Measurements from ENCODE around the gene ZSWIM1.
A peak's percentile ranks its signal among the peaks of the same experiment; 100 is the strongest.
"Not testable (repeated sequence)": the region's sequence is repeated elsewhere in the genome, so short reads cannot be mapped to it uniquely, and the experiment has no call there.

The ZSWIM1 gene

DNA sequence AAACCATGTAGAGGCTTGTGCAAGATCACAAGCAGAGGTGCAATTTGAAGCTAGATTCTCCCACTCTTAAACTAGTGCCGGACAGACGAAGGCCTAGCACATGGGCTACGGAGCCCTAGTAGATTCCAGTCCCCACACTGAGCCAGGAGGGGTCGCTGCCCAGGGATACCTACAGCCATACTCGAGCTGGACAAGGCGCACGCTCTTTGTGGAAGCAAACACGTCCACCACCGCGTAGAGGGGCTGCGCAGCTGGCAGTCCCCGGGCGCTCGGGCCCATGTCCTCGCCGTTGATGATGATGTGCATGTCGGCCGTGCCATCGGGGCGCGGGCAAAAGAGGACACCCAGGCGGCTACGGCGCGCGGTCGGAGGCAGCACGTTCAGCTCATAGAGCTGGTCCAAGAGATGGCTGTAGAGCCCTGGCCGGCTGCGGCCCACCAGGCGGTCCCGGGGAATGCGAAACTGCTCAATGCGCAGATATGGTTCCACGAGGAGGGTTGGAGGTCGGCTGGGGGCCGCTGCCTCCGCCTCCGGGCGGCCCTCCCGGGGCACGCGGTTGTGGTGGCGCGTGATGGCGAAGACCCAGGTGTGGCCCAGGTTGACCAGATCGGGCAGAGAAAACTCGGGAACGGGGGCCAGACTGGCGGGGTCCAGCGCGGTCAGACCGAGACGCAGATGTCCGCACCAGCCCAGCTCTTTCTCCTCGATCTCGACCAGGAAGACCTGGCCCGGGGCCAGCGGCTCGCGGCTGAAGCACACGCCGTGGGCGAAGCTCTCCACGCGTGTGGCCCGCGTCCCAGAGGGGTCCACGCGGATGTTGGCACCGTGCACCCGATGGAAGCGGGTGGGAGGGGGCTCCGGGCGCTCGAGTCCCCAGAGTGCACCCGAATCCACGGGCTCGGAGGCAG, 9.3 kb downstream of the ZSWIM1 start:
- peak; percentile 94 for DNase-seq

DNA sequence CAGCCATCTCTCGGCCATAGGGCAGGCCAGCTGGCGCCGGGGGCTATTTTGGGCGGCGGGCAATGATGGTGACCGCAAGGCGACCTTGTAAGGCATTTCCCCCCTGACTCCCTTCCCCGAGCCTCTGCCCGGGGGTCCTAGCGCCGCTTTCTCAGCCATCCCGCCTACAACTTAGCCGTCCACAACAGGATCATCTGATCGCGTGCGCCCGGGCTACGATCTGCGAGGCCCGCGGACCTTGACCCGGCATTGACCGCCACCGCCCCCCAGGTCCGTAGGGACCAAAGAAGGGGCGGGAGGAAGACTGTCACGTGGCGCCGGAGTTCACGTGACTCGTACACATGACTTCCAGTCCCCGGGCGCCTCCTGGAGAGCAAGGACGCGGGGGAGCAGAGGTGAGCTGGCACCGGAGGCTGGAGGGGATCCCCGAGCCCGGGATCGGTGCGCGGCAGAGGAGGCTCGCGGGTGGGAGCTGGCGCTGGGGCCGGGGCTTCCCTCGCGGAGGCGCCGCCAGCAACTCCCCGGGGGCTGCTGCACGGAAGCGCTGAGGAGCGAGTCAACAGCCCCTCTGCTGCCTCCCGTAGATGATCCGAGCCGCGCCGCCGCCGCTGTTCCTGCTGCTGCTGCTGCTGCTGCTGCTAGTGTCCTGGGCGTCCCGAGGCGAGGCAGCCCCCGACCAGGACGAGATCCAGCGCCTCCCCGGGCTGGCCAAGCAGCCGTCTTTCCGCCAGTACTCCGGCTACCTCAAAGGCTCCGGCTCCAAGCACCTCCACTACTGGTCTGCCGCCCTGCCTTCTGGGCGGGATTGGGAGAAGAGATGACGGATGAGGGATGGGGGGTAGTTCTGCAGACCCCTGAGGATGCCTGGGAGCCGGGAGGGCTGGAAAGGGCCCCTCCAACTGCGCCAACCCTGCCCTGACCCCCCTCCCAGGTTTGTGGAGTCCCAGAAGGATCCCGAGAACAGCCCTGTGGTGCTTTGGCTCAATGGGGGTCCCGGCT, 10.3 kb downstream of the ZSWIM1 start, which contains the start of the genes CTSA and NEURL2:
Gene CTSA, plus strand, starts transcription at position 351 of the 999 bp plus-strand sequence. Its CDS starts 234 bp downstream, at position 585.
Gene NEURL2, minus strand, starts transcription at position 224 of the 999 bp plus-strand sequence. Its CDS starts 217 bp downstream, at position 7.
- DNase-seq = peak; percentile 95

DNA sequence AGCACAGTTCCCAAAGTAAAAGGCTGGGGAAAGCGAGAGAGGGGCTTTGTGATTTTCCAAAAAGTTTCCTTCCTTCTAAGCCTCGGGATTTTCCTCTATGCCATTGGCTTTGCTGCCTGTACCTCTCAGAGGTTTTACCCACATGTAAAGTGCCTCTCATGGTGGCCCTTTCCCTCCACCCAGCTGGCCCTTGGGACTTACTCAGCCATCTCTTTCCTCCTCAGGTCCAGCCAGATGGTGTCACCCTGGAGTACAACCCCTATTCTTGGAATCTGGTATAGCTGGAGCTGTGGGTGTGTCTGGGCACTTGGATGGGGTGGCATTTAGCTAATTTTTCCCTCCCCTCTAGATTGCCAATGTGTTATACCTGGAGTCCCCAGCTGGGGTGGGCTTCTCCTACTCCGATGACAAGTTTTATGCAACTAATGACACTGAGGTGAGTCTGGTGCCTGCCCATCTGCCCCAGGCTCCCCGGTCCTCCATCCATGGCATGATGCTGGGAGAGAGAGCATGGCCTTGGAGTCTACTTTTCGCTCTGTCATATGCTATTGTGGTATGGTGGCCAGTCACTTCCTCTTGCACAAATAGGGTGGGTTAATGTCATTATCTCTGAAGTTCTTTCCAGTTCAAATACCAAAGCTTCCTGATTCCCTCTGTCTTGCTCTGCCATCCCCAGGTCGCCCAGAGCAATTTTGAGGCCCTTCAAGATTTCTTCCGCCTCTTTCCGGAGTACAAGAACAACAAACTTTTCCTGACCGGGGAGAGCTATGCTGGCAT, 11.2 kb downstream of the ZSWIM1 start:
- DNase-seq = peak; percentile 47

DNA sequence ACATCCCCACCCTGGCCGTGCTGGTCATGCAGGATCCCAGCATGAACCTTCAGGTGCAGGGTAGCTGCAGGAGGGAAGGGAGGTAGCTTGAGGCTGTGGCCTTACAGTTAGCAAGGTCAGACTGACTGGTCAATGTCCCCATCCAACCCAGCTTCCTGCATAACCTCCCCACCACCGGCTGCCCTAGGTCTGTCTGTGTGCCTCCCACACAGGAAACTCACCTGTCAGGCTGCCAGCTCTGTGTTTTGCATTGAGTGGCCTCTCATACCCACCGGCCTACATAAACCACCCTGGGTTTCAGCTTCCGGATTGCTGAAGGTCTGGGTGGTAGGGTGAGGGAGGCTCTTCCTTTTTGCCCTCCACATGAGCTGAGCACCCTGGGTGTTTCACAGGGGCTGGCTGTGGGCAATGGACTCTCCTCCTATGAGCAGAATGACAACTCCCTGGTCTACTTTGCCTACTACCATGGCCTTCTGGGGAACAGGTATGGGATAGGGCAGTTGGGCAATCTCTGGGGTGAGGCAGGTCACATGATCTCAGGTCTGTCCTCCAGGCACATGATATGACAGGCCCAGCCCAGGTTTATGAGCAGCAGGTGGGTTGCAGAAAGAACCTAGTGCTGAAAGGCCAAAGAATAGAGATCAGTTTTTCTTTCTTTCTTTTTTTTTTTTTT, 11.9 kb downstream of the ZSWIM1 start:
- no peak for DNase-seq

DNA sequence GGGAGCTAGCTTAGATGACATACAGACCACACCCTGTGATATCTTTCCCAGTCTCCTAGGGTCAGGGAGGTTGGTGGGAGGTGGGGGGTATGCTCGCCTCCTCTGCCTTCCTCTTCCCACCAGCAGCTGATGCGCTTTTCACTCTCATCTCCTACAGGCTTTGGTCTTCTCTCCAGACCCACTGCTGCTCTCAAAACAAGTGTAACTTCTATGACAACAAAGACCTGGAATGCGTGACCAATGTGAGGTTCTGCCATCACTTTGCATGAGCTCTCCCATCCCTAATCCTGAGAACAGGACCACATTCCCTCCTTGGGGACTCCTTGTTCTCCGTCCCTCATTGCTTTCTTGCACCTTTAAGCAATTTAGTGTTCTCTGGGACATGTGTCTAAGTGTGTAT, 12.8 kb downstream of the ZSWIM1 start:
- no peak for DNase-seq

DNA sequence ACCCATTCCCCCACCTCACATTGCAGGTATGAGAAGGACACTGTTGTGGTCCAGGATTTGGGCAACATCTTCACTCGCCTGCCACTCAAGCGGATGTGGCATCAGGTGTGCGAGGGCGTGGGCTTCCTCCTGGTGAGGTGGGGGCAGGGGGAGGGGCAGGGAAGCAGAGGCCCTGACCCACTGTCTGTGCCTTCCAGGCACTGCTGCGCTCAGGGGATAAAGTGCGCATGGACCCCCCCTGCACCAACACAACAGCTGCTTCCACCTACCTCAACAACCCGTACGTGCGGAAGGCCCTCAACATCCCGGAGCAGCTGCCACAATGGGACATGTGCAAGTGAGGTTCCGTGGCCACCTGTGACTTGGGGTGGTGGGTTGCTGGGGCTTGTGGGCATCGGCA, 13.8 kb downstream of the ZSWIM1 start:
- no peak for DNase-seq

DNA sequence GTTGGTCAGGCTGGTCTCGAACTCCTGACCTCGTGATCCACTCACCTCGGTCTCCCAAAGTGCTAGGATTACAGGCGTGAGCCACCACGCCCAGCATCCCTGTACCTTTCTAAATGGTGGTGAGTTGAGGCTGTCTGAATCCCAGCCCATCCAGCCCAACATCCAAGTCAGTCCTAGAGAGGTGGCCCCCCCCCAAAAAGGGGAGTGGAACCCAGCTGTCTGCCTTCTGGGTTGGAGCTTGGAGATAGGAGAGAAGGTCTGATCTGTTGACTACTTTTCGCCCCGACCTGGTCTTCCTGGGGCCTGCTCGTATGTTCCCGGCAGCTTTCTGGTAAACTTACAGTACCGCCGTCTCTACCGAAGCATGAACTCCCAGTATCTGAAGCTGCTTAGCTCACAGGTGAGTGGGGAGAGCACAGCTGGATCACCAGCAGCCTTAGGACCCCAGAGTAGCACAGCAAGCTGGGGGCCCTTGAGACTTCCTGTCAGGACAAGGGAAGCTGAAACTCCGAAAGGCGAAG, 15.7 kb downstream of the ZSWIM1 start:
- no peak for DNase-seq

DNA sequence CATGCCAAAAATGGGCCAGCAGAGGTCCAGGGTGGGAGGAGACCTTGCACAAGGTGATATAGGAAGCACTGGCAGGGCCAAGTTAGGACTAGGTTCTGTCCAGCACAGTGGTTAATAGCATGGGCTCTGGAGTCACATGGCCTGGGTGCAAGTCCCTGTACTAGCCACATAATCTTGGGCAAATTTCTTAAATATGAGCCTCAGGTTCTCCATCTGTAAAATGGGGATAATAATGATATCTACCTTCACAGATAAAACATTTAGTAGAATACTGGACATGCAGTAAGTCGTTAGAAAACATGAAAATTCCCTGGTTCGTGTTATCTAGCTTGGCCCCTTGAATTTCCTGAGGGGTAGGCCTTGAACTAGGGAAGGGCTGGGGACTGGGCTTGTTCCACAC, 16.3 kb downstream of the ZSWIM1 start:
- no peak for DNase-seq

DNA sequence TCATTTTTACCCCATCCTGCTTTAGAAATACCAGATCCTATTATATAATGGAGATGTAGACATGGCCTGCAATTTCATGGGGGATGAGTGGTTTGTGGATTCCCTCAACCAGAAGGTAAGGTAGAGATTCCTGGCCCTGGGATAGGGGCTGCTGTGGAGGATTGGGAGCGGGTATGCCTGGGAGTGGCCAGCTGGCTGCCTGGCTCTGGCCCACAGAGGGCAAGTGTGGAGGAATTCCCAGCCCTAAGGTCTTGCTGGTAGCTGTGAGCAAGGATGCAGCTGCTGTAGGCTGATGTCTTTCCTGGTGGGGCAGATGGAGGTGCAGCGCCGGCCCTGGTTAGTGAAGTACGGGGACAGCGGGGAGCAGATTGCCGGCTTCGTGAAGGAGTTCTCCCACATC, 16.7 kb downstream of the ZSWIM1 start:
- no peak for DNase-seq

DNA sequence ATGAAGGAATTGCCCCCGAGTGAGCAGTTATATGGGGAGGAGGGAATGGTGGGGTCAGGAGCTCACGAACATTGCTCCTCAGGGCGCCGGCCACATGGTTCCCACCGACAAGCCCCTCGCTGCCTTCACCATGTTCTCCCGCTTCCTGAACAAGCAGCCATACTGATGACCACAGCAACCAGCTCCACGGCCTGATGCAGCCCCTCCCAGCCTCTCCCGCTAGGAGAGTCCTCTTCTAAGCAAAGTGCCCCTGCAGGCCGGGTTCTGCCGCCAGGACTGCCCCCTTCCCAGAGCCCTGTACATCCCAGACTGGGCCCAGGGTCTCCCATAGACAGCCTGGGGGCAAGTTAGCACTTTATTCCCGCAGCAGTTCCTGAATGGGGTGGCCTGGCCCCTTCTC, 17.3 kb downstream of the ZSWIM1 start:
- no peak for DNase-seq

DNA sequence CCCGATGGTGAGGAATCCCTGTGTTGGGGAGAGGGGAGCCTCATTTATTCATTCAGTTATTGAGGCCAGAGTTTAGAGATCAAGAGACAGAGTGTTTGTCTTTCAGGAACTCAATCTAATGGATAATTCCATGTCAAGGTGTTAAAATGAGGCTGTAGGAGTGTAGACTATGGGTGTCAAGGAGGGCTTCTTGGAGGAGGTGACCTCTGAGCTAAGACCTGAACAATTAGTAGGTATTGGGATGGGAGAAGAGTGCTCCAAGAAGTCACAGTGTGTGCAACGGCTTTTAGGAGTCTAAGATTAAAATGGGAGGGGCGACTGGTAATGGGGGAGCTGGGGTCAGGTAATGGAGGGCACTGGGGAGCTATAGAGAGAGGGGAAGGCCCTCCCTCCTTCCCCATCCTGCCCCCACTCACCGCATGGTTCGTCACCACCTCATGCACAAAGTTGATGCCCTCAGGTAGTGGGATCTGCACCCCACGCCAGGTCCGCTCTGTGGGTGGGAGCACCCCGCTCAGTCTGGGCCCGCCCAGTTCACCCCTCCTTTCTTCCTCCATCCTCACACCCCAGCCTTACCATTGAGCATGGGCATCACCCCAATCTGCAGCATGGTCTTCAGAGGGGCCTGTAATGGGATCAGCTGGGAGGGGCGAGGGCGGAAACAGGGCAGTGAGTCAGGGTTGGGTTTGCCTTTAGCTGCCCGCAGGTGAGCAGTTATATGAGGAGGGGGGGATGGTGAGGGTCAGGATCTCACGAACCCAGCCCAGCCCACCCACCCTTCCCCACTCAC, 18.2 kb downstream of the ZSWIM1 start:
- no peak for DNase-seq

DNA sequence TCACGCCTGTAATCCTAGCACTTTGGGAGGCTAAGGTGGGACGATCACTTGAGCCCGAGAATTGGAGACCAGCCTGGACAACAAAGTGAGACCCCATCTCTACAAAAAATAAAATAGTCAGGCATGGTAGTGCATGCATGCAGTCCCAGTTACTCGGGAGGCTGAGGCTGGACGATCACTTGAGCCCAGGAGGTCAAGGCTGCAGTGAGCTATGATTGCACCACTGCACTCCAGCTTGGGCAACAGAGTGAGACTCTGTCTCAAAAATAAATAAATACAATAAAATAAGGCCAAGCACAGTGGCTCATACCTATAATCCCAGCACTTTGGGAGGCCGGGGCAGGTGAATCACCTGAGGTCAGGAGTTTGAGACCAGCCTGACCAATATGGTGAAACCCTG, 20.3 kb downstream of the ZSWIM1 start:
- not testable (repeated sequence) for DNase-seq

DNA sequence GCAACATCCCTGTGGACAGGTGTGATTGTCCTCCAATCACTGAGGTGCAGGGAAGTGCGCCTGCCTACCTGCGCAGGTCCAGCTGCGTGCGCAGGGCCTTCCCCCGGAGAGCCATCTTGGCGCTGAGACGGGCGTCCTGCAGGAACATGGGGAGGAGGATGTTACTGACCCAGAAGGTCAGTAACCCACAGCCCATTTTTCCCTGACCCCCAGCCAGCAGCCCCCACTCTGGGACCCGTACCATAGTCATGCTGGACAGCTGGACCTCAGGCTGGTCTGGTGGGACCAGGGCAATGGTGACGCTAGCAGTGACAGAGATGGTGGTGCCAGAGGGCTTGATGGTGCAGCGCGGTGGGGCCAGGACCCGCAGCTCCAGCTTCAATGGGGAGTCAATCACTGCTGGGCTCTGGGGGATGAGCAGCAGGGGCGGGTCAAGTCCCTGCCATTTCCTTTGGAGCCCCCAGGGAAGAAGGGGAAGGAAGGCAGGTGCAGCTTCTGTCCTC, 21.2 kb downstream of the ZSWIM1 start:
- DNase-seq = no peak

DNA sequence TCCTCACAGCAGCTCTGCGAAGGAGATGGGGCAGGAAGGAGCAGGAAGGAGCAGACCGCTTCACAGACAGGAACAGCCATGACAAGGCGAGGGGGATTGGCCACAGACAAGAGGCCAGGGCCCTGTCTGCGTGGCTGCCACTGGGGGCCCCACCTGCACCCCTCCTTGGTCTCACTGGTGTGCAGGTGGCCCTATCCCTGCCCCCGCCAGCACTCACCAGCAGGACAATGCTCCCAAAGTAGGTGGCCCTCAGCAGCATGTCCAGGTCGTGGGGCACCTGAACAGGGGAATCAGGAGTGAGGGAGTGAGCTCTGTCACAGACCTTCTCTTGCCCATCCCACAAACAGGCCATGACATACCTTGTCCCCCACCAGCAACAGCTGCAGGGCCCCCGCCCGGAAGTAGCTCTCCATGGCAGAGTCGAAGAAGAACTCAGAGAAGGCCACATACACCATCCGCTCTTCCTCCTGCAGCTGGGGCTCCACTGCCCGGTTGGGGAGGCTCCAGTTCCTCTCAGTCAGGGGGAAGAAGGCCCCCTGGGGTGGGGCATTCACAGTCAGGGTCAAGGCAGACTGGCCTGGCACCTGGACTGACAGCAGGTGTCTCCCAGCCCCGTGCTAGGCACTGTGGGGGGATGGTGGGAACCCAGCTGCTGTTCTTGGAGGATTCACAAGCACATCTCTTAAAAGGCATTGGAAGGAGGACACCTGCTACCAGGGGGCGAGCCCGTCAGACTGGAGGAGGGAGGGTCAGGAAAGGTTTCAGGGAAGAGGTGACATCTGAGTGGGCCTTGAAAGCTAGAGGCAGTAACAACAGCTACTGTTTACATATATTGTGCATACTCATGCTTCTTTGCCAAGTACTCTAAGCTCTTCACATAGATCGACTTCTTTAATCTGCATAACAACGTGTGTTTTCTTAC, 23.8 kb downstream of the ZSWIM1 start:
- DNase-seq = no peak

DNA sequence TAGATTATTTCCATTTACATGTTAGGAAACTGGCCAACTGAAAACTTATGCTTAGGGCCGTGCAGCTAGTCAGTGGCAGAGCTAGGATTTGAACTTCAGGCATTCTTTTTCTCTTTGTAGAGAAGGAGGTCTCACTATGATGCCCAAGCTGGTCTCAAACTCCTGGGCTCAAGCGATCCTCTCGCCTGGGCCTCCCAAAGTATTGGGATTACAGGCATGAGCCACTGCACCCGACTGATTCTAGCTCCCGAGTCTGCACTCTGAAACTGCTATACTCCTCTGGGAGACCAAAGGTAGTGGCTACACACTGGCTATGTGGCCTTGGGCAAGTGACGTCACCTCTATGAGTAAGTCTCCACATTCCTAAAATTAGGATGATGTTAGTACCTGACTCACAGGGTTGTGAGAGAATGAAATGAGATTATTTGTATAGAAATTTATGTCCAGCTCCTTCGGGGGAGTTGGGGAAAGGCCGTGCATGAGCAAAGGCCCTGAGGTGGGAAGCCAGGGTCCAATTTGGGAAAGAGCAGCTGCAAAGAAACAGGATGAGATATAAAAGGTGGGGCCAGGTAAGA, 24.6 kb downstream of the ZSWIM1 start:
- DNase-seq = no peak

DNA sequence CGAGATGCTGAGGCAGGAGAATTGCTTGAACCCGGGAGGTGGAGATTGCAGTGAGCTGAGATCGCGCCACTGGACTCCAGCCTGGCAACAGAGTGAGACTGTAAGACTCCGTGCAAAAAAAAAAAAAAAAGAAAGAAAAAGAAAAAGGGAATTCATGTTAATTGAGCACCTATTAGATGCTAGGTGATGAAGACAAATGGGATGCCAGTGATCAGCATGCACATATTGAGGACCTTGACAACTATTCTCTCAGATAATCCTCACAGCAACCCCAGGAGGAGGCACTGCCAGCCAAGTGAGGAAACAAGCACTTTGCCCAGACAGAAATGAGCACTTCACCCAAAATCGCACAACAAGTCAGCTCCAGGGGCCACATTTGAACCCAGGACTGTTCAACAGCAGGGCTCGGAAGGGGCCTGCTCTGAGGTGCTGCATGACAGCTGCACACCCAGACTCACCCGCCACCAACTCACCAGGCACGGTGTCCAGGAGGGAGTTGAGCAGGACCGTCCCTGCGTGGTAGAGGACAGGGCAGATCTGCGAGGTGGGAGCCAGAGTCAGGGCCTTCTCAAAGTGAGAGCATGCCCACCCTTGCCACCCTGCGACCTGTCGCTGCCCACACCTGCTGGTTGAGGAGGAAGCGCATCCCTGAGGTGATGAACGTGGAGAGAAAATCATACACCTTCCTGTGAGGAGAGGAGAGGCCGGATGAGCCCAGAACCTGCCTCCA, 26.4 kb downstream of the ZSWIM1 start:
- no peak for DNase-seq

DNA sequence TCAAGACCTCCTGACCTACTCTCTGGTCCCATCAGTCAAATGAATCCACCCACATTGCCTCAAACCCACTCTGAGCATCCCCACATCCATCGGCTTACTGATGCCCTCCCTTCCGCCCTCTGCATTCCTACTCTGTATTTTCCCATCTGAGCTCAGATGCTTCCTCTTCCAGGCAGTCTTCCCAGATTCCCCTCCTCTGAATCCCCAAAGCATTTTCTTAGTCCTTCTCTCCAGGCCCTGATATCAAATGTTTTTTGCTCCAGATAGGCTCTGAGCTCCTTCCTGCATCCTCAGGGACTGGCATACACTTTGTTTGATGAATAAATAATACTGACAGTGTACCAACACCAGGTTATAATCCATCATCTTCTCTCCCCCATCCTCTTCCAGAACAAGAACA, 27.1 kb downstream of the ZSWIM1 start:
- DNase-seq = no peak

DNA sequence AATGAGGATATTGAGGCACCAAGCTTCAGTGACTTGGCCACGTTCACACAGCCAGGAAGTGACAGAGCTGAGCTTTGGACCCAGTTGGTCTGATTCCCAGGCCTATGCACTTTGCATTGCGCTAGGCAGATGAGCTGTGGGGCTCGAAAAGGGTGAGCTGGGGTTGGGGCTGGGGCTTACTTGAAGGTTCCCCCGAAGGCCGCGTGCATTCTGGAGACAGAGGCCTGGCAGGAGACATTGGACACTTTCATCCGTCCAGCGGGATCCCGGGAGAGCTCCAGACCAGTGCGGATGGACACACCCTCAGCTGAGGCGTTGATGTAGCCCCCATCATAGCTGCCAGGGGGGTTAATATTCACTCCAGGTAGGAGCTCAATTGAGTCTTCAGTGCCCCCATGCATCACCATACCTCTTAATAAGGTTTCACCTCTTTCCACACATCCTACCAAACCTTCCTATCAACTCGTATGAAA, 28.3 kb downstream of the ZSWIM1 start:
- DNase-seq = no peak
